BJ (cell line): ENCODE measurements around the gene HSPH1. TPM values are rescaled to one million over a fixed set of nuclear protein-coding genes. Genes with fewer than 3 reads are reported as not detected.

ENCODE experiments used
- CTCF ChIA-PET: fragments of 350-600 bp; formaldehyde crosslinking; extraction: SDS; loops from one replicate; lab custom pipeline; 2021; ENCODE audit warnings: antibody characterized with exemption, inconsistent platforms; lab: Yijun Ruan, JAX
- POLR2A ChIA-PET: fragments of 300-600 bp; sonication (Branson Sonifier 250); formaldehyde crosslinking; extraction: SDS; loops from one replicate; lab custom pipeline; 2021; ENCODE audit warnings: antibody characterized with exemption; lab: Charles Lee
- DNase-seq: peaks from one replicate; pipeline ENCODE4 v3.0.0-alpha.2; 2011; ENCODE audit warnings: low read depth
- H3K27me3 ChIP-seq: 2 replicates; pipeline ENCODE4 v1.6.0; 2011; ENCODE audit warnings: low read length; ENCODE audit not compliant: control insufficient read depth, insufficient read depth
- H3K36me3 ChIP-seq: 2 replicates; pipeline ENCODE4 v1.5.1; 2011; ENCODE audit warnings: low read length; ENCODE audit not compliant: control insufficient read depth, insufficient read depth
- H3K4me3 ChIP-seq: 2 replicates; pipeline ENCODE4 v1.5.1; 2011; ENCODE audit warnings: low read depth, mild to moderate bottlenecking, control low read depth, low read length
- polyA plus RNA-seq: library from polyadenylated mRNA; depleted of rRNA; stranded (reverse); fragments of >200 nt; gene quantifications from 2 replicates; pipeline ENCODE4 v1.2.3, GENCODE V29; 2011
- TF ChIP-seq, protein P1 (sequence below): IDR thresholded peaks from 2 replicates; pipeline ENCODE4 v1.5.1; 2011; ENCODE audit warnings: low read depth, mild to moderate bottlenecking, control low read depth, inconsistent platforms, low read length, moderate library complexity; ENCODE audit not compliant: insufficient read depth

HSPH1 gene
- polyA plus RNA-seq, 1 experiment: 15.0 TPM

- Histone ChIP-seq H3K36me3 (no peaks in the 10 kb centered on the region), H3K4me3 (no peak overlapping the region), H3K27me3 (peaks cover 31% of the 10 kb centered on the region)
- ChIA-PET CTCF (no interaction called here), POLR2A (no interaction called here)
- TF ChIP-seq, protein P1, sequence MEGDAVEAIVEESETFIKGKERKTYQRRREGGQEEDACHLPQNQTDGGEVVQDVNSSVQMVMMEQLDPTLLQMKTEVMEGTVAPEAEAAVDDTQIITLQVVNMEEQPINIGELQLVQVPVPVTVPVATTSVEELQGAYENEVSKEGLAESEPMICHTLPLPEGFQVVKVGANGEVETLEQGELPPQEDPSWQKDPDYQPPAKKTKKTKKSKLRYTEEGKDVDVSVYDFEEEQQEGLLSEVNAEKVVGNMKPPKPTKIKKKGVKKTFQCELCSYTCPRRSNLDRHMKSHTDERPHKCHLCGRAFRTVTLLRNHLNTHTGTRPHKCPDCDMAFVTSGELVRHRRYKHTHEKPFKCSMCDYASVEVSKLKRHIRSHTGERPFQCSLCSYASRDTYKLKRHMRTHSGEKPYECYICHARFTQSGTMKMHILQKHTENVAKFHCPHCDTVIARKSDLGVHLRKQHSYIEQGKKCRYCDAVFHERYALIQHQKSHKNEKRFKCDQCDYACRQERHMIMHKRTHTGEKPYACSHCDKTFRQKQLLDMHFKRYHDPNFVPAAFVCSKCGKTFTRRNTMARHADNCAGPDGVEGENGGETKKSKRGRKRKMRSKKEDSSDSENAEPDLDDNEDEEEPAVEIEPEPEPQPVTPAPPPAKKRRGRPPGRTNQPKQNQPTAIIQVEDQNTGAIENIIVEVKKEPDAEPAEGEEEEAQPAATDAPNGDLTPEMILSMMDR: no peak
- no peak for DNase-seq
Measured at GRCh38 chr13:31114641-31115040, 47.1 kb downstream of the HSPH1 start.

- CTCF ChIA-PET: no interaction called here
- TF ChIP-seq, protein P1: no peak
- no peak for DNase-seq
Measured at GRCh38 chr13:31111136-31111535, 50.6 kb downstream of the HSPH1 start.

DNA sequence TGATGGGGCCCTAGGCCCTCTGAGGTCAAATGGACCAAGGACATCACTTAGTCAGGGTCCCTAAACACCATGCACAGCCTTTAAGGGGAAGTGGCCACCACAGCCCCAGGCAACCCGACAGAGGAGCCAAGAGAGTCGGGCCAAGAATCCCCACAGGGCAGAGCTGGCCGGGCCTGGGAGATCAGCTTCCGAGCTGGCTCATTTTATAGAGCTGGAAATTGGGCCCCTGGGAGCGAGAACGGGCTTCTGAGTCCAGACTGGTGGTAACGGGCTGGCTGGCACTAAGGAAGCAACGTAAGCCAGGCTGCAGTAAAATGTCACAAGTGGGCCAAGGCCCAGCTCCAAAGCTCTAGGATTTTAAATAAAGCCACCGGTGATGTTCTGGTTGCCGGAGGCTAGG, 51.1 kb downstream of the HSPH1 start:
- ChIA-PET POLR2A (no interaction called here), CTCF (no interaction called here)
- TF ChIP-seq, protein P1: no peak
- no peak overlapping the region for H3K4me3 ChIP-seq
- peaks cover 19% of the 10 kb centered on the region for H3K27me3 ChIP-seq
- H3K36me3 ChIP-seq: no peaks in the 10 kb centered on the region
- no peak for DNase-seq

More at GRCh38 chr13:31111136-31111535, 50.6 kb downstream of the HSPH1 start:
- Histone ChIP-seq H3K4me3 (no peak overlapping the region), H3K36me3 (no peaks in the 10 kb centered on the region), H3K27me3 (peaks cover 20% of the 10 kb centered on the region)
- POLR2A ChIA-PET: no interaction called here

- Histone ChIP-seq H3K4me3 (no peak overlapping the region), H3K36me3 (no peaks in the 10 kb centered on the region), H3K27me3 (peaks cover 18% of the 10 kb centered on the region)
- TF ChIP-seq, protein P1: no peak
- ChIA-PET CTCF (no interaction called here), POLR2A (no interaction called here)
- no peak for DNase-seq
Measured at GRCh38 chr13:31110169-31110568, 51.5 kb downstream of the HSPH1 start.

GRCh38 chr13:31107109-31107508, 54.6 kb downstream of the HSPH1 start:
- ChIA-PET CTCF (interaction anchor here (1.6 kb wide), 1 partner anchor 11 kb away, joined by 5 read pairs; no protein-coding TSS in a partner anchor), POLR2A (no interaction called here)
- Histone ChIP-seq H3K4me3 (no peak overlapping the region), H3K27me3 (peaks cover 22% of the 10 kb centered on the region), H3K36me3 (no peaks in the 10 kb centered on the region)
- no peak for DNase-seq
- TF ChIP-seq, protein P1: no peak
